Central memory CD4-positive, alpha-beta T cell (primary cell): ENCODE measurements around the gene HBS1L.
"Not testable (repeated sequence)": the region's sequence is repeated elsewhere in the genome, so short reads cannot be mapped to it uniquely, and the experiment has no call there.

ENCODE experiments used
- DNase-seq: peaks from one replicate; pipeline ENCODE4 v3.0.0; 2022

The HBS1L gene

GRCh38 chr6:135073756-135074393 lies 19.3 kb upstream of the HBS1L start:
- DNase-seq = no peak

- DNase-seq = no peak
Observed at GRCh38 chr6:135073217-135073616, 18.6 kb upstream of the HBS1L start.

DNA sequence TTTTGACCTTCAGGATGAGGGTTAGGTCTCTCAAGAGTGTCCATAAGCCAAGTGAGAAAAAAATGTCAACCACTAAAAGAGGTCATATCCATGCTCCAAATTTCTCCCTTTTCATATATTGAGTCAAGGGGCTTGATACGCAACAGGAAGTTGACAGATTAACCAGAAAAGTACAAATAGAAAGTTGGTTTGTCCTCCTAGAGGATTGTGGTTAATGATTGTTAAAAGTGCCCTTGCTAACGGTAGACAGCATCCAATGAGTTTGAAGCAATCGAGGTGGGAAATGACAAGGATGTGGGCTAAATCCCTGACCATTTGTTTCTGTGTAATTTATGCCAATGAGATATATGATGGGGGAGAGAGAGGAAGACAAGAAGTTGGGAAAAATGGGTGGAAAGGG lies 18.1 kb upstream of the HBS1L start:
- DNase-seq = no peak

- DNase-seq = no peak
Observed at GRCh38 chr6:135071541-135071940, 16.9 kb upstream of the HBS1L start.

- no peak for DNase-seq
Observed at GRCh38 chr6:135067911-135068310, 13.3 kb upstream of the HBS1L start.

- DNase-seq = no peak
Observed at GRCh38 chr6:135066806-135067205, 12.2 kb upstream of the HBS1L start.

DNA sequence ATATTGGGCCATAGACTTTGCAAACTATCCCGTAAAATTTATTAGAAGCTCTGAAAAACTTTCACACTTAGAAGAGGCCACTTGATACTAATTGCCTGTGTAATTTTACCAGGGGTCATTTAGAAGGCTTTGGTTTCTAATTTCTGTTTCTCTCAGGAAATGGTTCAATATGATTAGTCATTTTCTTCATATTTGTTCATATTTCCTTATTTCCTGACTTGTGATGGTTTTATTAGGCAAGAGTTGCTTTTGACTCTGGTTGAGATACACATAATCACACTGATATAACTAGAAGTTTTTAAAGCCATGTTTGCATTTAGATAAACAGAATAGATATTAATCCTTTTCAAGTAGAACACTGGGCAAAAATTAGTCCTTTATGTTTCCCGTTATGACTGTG lies 11.8 kb upstream of the HBS1L start:
- no peak for DNase-seq

- DNase-seq = no peak
Observed at GRCh38 chr6:135064586-135064985, 10.0 kb upstream of the HBS1L start.

- DNase-seq = no peak
Observed at GRCh38 chr6:135063926-135064325, 9.3 kb upstream of the HBS1L start.

DNA sequence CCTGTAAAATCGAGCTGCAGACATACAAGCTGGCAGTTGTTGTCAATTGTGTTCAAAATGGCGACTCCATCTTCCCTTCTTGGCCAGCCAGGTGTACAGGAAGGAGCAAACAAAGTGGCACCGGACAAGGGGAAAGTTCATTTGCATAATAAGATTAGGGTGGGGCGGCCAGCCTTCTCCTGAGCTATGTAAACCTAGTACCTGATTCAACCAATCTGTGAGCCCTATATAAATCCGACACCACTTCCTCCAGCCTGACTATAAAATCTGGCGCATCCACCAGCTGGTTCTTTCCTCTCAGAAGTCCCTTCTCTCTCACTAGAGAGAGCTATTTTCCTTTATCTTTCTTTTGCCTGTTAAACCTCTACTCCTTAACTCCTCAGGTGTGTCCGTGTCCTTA lies 8.1 kb upstream of the HBS1L start:
- DNase-seq = no peak

GRCh38 chr6:135060076-135060475 lies 5.5 kb upstream of the HBS1L start:
- DNase-seq = no peak

DNA sequence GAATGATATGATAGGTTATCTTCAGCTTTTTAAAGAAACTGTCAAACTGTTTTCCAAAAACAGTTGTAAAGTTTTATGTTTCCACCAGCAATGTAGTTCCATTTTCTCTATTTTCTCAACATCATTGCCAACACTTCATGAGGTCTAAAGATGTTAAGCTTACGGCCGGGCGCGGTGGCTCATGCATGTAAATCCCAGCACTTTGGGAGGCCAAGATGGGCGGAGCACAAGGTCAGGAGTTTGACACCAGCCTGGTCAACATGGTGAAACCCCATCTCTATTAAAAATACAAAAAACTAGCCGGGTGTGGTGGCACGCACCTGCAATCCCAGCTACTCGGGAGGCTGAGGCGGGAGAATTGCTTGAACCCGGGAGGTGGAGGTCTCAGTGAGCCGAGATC lies 3.7 kb upstream of the HBS1L start:
- DNase-seq = not testable (repeated sequence)

- no peak for DNase-seq
Observed at GRCh38 chr6:135056632-135057031, 2.0 kb upstream of the HBS1L start.

DNA sequence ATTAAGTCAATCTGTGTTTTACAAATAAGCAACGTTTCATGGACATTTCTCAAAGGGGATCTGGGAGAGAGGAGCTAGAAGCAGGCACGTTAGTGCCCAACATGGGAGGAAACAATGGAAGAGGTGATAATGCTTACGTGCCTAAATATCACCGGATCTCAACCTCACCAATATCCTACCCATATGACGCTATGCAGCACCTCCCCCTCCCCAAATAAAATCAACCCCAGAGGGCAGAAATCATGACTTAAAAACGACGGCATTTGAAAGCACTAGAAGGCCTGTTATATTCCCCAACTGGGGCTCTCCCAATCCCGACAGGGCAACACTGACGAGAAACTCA lies 425 bp downstream of the HBS1L start:
- DNase-seq = no peak

- DNase-seq = no peak
Observed at GRCh38 chr6:135053406-135053805, 1.2 kb downstream of the HBS1L start.

- DNase-seq = no peak
Observed at GRCh38 chr6:135052939-135053338, 1.7 kb downstream of the HBS1L start.

- no peak for DNase-seq
Observed at GRCh38 chr6:135048915-135049314, 5.7 kb downstream of the HBS1L start.

GRCh38 chr6:135047336-135047735 lies 7.3 kb downstream of the HBS1L start:
- DNase-seq = no peak

- no peak for DNase-seq
Observed at GRCh38 chr6:135046912-135047311, 7.7 kb downstream of the HBS1L start.

- DNase-seq = no peak
Observed at GRCh38 chr6:135044639-135045038, 10.0 kb downstream of the HBS1L start.

DNA sequence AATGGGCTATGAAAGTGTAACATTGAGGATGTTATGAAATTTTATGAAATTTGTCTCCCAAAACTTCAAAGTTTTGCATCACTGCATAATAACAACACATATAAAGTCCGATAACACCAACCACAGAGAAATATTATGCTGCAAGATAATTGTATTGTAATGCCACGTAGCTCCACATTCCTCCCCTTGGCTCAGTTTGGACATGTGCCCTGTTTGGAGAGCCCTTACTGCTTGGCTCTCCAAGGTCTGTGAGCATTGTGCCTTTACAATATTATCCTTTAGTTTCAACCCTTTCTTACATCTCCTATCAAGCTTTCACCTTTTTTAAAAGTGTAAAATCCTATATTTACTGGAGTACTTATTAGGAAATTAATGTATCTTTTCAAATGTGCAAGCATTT lies 10.8 kb downstream of the HBS1L start:
- no peak for DNase-seq

DNA sequence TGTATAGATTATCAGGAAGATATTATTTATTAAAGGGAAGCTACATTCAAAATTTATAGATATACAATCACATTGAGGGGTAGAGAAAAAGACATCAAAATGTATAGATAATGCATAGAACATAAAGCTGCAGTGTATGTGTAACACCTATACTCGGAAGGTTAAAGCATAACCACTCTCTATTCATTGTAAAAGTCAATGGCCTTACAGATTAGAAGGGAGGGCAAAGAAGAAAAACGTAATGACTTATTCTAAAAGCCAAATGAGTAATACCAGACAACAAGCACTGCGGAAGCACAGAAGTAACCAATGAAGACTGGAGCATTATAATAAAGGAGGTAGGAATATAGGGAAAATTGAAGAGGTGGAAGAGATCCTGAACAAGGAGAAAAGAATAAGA lies 11.3 kb downstream of the HBS1L start:
- no peak for DNase-seq

GRCh38 chr6:135038335-135038734 lies 16.3 kb downstream of the HBS1L start:
- no peak for DNase-seq

GRCh38 chr6:135037541-135037940 lies 17.1 kb downstream of the HBS1L start:
- no peak for DNase-seq

GRCh38 chr6:135036731-135037420 lies 17.7 kb downstream of the HBS1L start:
- DNase-seq = no peak
